Activated CD8-positive, alpha-beta T cell treated with anti-CD3 and anti-CD28 coated beads for 36 hours (primary cell): ENCODE results near the gene ZNF521. TPM values are rescaled to one million over a fixed set of nuclear protein-coding genes. Genes with fewer than 3 reads are reported as not detected.

ENCODE experiments used
- ATAC-seq: fragments of 200-7000 bp; cut with Tn5 transposase; one replicate; pipeline ENCODE4 v1.10.0; 2021; ENCODE audit warnings: mild to moderate bottlenecking, moderate library complexity
- CTCF ChIA-PET: fragments of 350-600 bp; sonication (Branson Sonifier 250); formaldehyde crosslinking; loops from one replicate; lab custom pipeline; 2021; ENCODE audit warnings: antibody characterized with exemption; lab: Charles Lee
- POLR2A ChIA-PET: fragments of 350-600 bp; sonication (Branson Sonifier 250); formaldehyde crosslinking; loops from one replicate; lab custom pipeline; 2021; ENCODE audit warnings: antibody characterized with exemption; lab: Charles Lee
- DNase-seq: peaks from one replicate; pipeline ENCODE4 v3.0.0-alpha.2; 2020
- H3K27ac Mint-ChIP-seq: one replicate; pipeline ENCODE4 v1.8.0; 2021; ENCODE audit warnings: mild to moderate bottlenecking, mixed read lengths
- H3K27me3 Mint-ChIP-seq: one replicate; pipeline ENCODE4 v1.8.0; 2021; ENCODE audit warnings: mixed read lengths
- H3K36me3 Mint-ChIP-seq: one replicate; pipeline ENCODE4 v1.8.0; 2021; ENCODE audit warnings: low read depth, mixed read lengths
- H3K4me1 Mint-ChIP-seq: one replicate; pipeline ENCODE4 v1.8.0; 2021; ENCODE audit warnings: low read depth, mixed read lengths
- H3K4me3 Mint-ChIP-seq: one replicate; pipeline ENCODE4 v1.8.0; 2021; ENCODE audit warnings: mild to moderate bottlenecking, moderate library complexity, mixed read lengths
- H3K9me3 Mint-ChIP-seq: one replicate; pipeline ENCODE4 v1.8.0; 2021; ENCODE audit warnings: mixed read lengths
- CTCF ChIP-seq: fragments of 200-600 bp; IDR thresholded peaks from one replicate; pipeline ENCODE4 v1.8.0; 2022; ENCODE audit warnings: antibody characterized with exemption, mild to moderate bottlenecking
- intact Hi-C: fragments of 100-400 bp; cut with micrococcal nuclease; formaldehyde crosslinking; loops from one replicate; pipeline ENCODE4 v1.10.0; 2022
- total RNA-seq, 2 experiments: library from RNA; stranded (reverse); gene quantifications; one replicate each; pipeline ENCODE4 v1.2.3, GENCODE V29; 2021

The ZNF521 gene
- total RNA-seq, 2 experiments from 2014 or later = not detected

- Mint-ChIP-seq H3K9me3 (no peaks in the 10 kb centered on the region), H3K4me1 (no peaks in the 10 kb centered on the region), H3K36me3 (no peaks in the 10 kb centered on the region), H3K27me3 (peaks cover 3% of the 10 kb centered on the region), H3K27ac (no peak overlapping the region), H3K4me3 (no peak overlapping the region)
- ATAC-seq (no peak), DNase-seq (no peak)
- intact Hi-C loops = no loop called here
- no peak for TF ChIP-seq CTCF
- CTCF ChIA-PET = no interaction called here
- POLR2A ChIA-PET = no interaction called here
These were observed 252.1 kb downstream of the ZNF521 start for GRCh38 chr18:25099895-25100294.

GRCh38 chr18:25097569-25098056 lies 254.4 kb downstream of the ZNF521 start:
- ChIA-PET CTCF (no interaction called here), POLR2A (no interaction called here)
- Mint-ChIP-seq H3K4me1 (no peaks in the 10 kb centered on the region), H3K27ac (no peak overlapping the region), H3K36me3 (no peaks in the 10 kb centered on the region), H3K27me3 (peaks cover 3% of the 10 kb centered on the region), H3K9me3 (no peaks in the 10 kb centered on the region), H3K4me3 (no peak overlapping the region)
- DNase-seq (no peak), ATAC-seq (no peak)
- intact Hi-C loops = no loop called here
- no peak for TF ChIP-seq CTCF

- no peaks in the 10 kb centered on the region for H3K4me1 Mint-ChIP-seq
- H3K27ac Mint-ChIP-seq = no peak overlapping the region
- no peak overlapping the region for H3K4me3 Mint-ChIP-seq
- ChIA-PET POLR2A (no interaction called here), CTCF (no interaction called here)
- no peak for TF ChIP-seq CTCF
- H3K36me3 Mint-ChIP-seq = no peaks in the 10 kb centered on the region
- intact Hi-C loops = no loop called here
- no peak for DNase-seq
- ATAC-seq = no peak
- H3K9me3 Mint-ChIP-seq = no peaks in the 10 kb centered on the region
- peaks cover 3% of the 10 kb centered on the region for H3K27me3 Mint-ChIP-seq
These were observed 254.9 kb downstream of the ZNF521 start for GRCh38 chr18:25097057-25097456.

- no peaks in the 10 kb centered on the region for H3K27me3 Mint-ChIP-seq
- H3K4me1 Mint-ChIP-seq = no peaks in the 10 kb centered on the region
- H3K36me3 Mint-ChIP-seq = no peaks in the 10 kb centered on the region
- no peak overlapping the region for H3K27ac Mint-ChIP-seq
- ATAC-seq (no peak), DNase-seq (no peak)
- H3K9me3 Mint-ChIP-seq = no peaks in the 10 kb centered on the region
- CTCF ChIA-PET = no interaction called here
- no peak overlapping the region for H3K4me3 Mint-ChIP-seq
- POLR2A ChIA-PET = no interaction called here
- intact Hi-C loops = no loop called here
- no peak for TF ChIP-seq CTCF
These were observed 258.8 kb downstream of the ZNF521 start for GRCh38 chr18:25093141-25093540.

- H3K36me3 Mint-ChIP-seq = no peaks in the 10 kb centered on the region
- no peaks in the 10 kb centered on the region for H3K27me3 Mint-ChIP-seq
- no peak overlapping the region for H3K4me3 Mint-ChIP-seq
- no peak overlapping the region for H3K27ac Mint-ChIP-seq
- ChIA-PET CTCF (no interaction called here), POLR2A (no interaction called here)
- H3K9me3 Mint-ChIP-seq = no peaks in the 10 kb centered on the region
- intact Hi-C loops = no loop called here
- no peak for TF ChIP-seq CTCF
- no peak for ATAC-seq
- no peaks in the 10 kb centered on the region for H3K4me1 Mint-ChIP-seq
- DNase-seq = no peak
These were observed 262.5 kb downstream of the ZNF521 start for GRCh38 chr18:25089470-25089869.
